H9 (cell line): Measurements from ENCODE around the gene SLX1B. TPM values are rescaled to one million over a fixed set of nuclear protein-coding genes. Genes with fewer than 3 reads are reported as not detected.

Experiments
- total RNA-seq: library from RNA; stranded (reverse); gene quantifications from 2 replicates; pipeline ENCODE4 v1.2.1, GENCODE V29; 2021

SLX1B gene
- total RNA-seq, 1 experiment from 2014 or later = 78.1 TPM

Other genes starting within 250 kb of the SLX1B start
- gene NPIPB11, start 47.8 kb upstream of the SLX1B start, total RNA-seq = 1.8 and 1.9 TPM in 2 replicates
- 9.9 and 12.7 TPM in 2 replicates for gene BOLA2, start 182 bp upstream of the SLX1B start, total RNA-seq
- gene SULT1A4, start 5.4 kb downstream of the SLX1B start, total RNA-seq = 1.9 and 7.6 TPM in 2 replicates
- gene NPIPB12, start 51.9 kb downstream of the SLX1B start, total RNA-seq = 51.3 and 55.1 TPM in 2 replicates
- gene SPN, start 208.7 kb downstream of the SLX1B start, total RNA-seq = 0.77 and 1.1 TPM in 2 replicates
- 107 TPM in 2 replicates for gene QPRT, start 224.6 kb downstream of the SLX1B start, total RNA-seq